Activated T-cell treated with anti-CD3 and anti-CD28 coated beads, Interleukin-2, amount 50 U/mL, for 24 hours (primary cell): Measurements from ENCODE around the gene TIGD4.

Source experiments
- DNase-seq: peaks from one replicate; pipeline ENCODE4 v3.0.0-alpha.2; 2020
- H3K27ac Mint-ChIP-seq: 2 replicates; pipeline ENCODE4 v1.8.0; 2020; ENCODE audit warnings: mild to moderate bottlenecking, mixed read lengths
- H3K27me3 Mint-ChIP-seq: 2 replicates; pipeline ENCODE4 v1.8.0; 2020; ENCODE audit warnings: mixed read lengths
- H3K36me3 Mint-ChIP-seq: 2 replicates; pipeline ENCODE4 v1.8.0; 2020; ENCODE audit warnings: low read depth, mixed read lengths
- H3K4me1 Mint-ChIP-seq: 2 replicates; pipeline ENCODE4 v1.8.0; 2020; ENCODE audit warnings: low read depth, mixed read lengths
- H3K4me3 Mint-ChIP-seq: 2 replicates; pipeline ENCODE4 v1.8.0; 2020; ENCODE audit warnings: mild to moderate bottlenecking, moderate library complexity, mixed read lengths
- H3K9me3 Mint-ChIP-seq: 2 replicates; pipeline ENCODE4 v1.8.0; 2020; ENCODE audit warnings: mixed read lengths

The TIGD4 gene

GRCh38 chr4:152779513-152780266, at the start of gene TIGD4, which contains the start of gene ARFIP1:
TSS of gene TIGD4 (minus strand) at chr4:152779730. CDS start at chr4:152771004, 8,726 bp downstream.
TSS of gene ARFIP1 (plus strand) at chr4:152779954. CDS start at chr4:152829634, 49,680 bp downstream.
- peak within 1 kb of the TSS; percentile 97 for H3K27ac Mint-ChIP-seq

GRCh38 chr4:152828122-152828521, 48.6 kb upstream of the TIGD4 start:
- H3K9me3 Mint-ChIP-seq, result peaks cover 8% of the 10 kb centered on the region
- no peak for DNase-seq
- no peaks in the 10 kb centered on the region for H3K27me3 Mint-ChIP-seq
- H3K36me3 Mint-ChIP-seq, result peaks cover 44% of the 10 kb centered on the region
- no peak overlapping the region for H3K27ac Mint-ChIP-seq
- H3K4me3 Mint-ChIP-seq, result no peak overlapping the region
- H3K4me1 Mint-ChIP-seq, result no peaks in the 10 kb centered on the region

More at GRCh38 chr4:152779513-152780266, at the start of gene TIGD4, which contains the start of gene ARFIP1:
- Mint-ChIP-seq H3K27me3 (peaks cover 19% of the 10 kb centered on the region), H3K4me1 (peaks cover 36% of the 10 kb centered on the region), H3K9me3 (no peaks in the 10 kb centered on the region), H3K4me3 (peak within 1 kb of the TSS; percentile 100), H3K36me3 (peaks cover 19% of the 10 kb centered on the region)
- peak; percentile 96 for DNase-seq

DNA sequence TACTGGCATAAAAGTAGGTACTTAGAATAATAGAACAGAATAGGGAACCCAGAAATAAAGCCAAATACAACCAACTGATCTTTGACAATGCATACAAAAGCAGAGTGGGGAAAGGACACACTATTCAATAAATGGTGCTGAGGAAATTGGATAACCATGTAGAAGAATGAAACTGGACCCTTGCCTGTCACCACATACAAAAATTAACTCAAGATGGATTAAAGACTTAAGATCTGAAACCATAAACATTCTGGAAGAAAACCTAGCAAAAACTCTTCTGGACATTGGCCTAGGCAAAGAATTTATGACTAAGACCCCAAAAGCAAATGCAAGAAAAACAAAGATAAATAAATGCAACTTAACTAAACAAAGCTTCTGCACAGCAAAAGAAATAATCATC, 45.8 kb upstream of the TIGD4 start:
- Mint-ChIP-seq H3K36me3 (peaks cover 18% of the 10 kb centered on the region), H3K4me3 (no peak overlapping the region), H3K4me1 (no peaks in the 10 kb centered on the region), H3K27me3 (no peaks in the 10 kb centered on the region), H3K9me3 (peaks cover 11% of the 10 kb centered on the region), H3K27ac (no peak overlapping the region)
- no peak for DNase-seq

DNA sequence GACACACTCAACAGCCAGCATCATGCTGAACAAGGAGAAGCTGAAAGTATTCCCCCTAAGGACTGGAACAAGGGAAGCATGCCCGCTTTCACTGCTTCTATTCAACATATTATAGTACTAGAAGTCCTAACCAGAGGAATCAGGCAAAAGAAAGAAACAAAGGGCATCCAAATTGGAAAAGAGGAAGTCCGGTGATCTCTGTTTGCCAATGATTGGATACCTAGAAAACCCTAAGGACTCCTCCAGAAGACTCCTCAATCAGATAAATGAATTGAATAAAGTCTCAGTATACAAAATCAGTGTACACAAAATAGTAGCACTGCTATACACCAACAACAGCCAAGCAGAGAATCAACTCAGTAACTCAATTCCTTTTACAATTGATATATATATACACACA, 45.0 kb upstream of the TIGD4 start:
- Mint-ChIP-seq H3K4me1 (no peaks in the 10 kb centered on the region), H3K36me3 (peaks cover 14% of the 10 kb centered on the region)
- no peak for DNase-seq

DNA sequence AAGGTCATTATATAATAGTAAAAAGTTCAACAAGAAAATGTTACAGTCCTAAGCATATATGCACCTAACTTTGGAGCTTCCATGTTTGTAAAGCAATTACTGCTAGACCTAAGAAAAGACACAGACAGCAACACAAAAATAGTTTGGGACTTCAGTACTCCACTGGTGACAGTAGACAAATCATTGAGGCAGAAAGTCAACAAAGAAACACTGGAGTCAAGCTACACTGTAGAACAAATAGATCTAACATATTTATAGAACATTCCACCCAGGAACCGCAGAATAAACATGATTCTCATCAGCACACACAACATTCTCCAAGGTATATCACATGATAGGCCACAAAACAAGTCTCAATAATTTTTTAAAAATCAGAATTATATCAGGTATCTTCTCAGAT, 42.8 kb upstream of the TIGD4 start:
- Mint-ChIP-seq H3K4me1 (peaks cover 5% of the 10 kb centered on the region), H3K36me3 (peaks cover 14% of the 10 kb centered on the region), H3K27ac (no peak overlapping the region), H3K9me3 (peaks cover 12% of the 10 kb centered on the region), H3K27me3 (no peaks in the 10 kb centered on the region), H3K4me3 (no peak overlapping the region)
- DNase-seq, result no peak

More for the DNA sequence above, 45.0 kb upstream of the TIGD4 start:
- Mint-ChIP-seq H3K4me3 (no peak overlapping the region), H3K9me3 (peaks cover 11% of the 10 kb centered on the region), H3K27ac (no peak overlapping the region), H3K27me3 (no peaks in the 10 kb centered on the region)

GRCh38 chr4:152820073-152820472, 40.5 kb upstream of the TIGD4 start:
- Mint-ChIP-seq H3K4me3 (no peak overlapping the region), H3K27ac (no peak overlapping the region), H3K4me1 (peaks cover 15% of the 10 kb centered on the region), H3K36me3 (peaks cover 32% of the 10 kb centered on the region), H3K9me3 (peaks cover 22% of the 10 kb centered on the region), H3K27me3 (no peaks in the 10 kb centered on the region)
- DNase-seq, result no peak

DNA sequence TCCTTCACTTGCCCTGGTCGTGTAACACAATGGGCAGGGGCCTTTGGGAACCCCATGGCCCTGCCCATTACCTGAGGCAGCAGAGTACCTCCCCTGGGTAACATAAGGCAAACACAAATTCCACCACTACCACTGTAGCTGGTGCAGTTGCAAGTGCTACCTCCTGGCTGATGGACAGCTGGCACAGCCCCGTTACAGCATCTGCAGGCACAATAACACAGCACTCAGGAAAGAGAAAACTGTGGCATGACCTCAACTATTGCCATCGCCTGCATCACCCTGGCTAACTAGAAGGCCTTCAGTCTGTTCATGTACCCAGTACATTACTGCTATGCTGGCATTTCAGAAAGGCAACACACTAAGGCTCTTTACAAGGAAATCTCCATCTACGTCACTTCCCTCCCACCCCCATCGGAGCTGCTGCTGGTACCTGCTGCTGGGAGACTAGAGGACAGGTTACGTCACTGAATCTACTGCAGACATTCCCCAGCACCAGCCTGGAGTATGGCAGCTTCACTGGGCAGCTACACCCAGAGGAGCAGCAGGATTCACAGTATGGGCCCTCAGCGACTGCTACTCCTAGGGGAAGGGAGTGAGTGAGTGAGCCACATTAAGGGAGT, 39.6 kb upstream of the TIGD4 start:
- Mint-ChIP-seq H3K9me3 (peaks cover 30% of the 10 kb centered on the region), H3K27ac (no peak overlapping the region), H3K36me3 (peaks cover 41% of the 10 kb centered on the region), H3K4me1 (peaks cover 15% of the 10 kb centered on the region), H3K4me3 (no peak overlapping the region), H3K27me3 (no peaks in the 10 kb centered on the region)
- DNase-seq, result no peak

- no peak for DNase-seq
- Mint-ChIP-seq H3K4me1 (peaks cover 15% of the 10 kb centered on the region), H3K27me3 (no peaks in the 10 kb centered on the region), H3K27ac (no peak overlapping the region), H3K9me3 (peaks cover 40% of the 10 kb centered on the region), H3K4me3 (no peak overlapping the region), H3K36me3 (peaks cover 57% of the 10 kb centered on the region)
Measured at GRCh38 chr4:152817331-152817730, 37.8 kb upstream of the TIGD4 start.

DNA sequence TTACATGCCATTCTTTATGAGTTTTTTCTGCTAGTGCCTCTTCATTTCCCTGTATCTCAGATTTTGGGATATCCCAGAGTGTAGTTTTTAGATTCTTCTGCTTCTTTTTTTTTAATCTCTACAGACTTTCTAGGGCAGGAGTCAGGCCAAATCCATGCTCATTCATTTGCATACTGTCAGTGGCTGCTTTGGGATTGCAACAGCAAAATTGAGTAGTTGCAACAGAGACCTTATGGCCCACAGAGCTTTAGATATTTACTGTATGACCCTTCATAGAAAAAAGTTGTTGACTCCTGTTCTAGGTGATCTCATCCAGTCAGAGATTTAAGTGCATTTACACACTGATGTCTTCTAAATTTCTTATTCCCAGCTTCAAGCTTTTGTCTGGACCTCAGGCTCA, 35.5 kb upstream of the TIGD4 start:
- no peak for DNase-seq
- Mint-ChIP-seq H3K27ac (no peak overlapping the region), H3K27me3 (no peaks in the 10 kb centered on the region), H3K9me3 (peaks cover 49% of the 10 kb centered on the region), H3K4me1 (peaks cover 15% of the 10 kb centered on the region), H3K4me3 (no peak overlapping the region), H3K36me3 (peaks cover 76% of the 10 kb centered on the region)

GRCh38 chr4:152810715-152811287, 31.3 kb upstream of the TIGD4 start:
- Mint-ChIP-seq H3K4me1 (peaks cover 22% of the 10 kb centered on the region), H3K36me3 (peaks cover 68% of the 10 kb centered on the region), H3K9me3 (peaks cover 38% of the 10 kb centered on the region), H3K4me3 (no peak overlapping the region), H3K27me3 (no peaks in the 10 kb centered on the region), H3K27ac (no peak overlapping the region)
- DNase-seq, result no peak

GRCh38 chr4:152808670-152809069, 29.1 kb upstream of the TIGD4 start:
- Mint-ChIP-seq H3K9me3 (peaks cover 22% of the 10 kb centered on the region), H3K36me3 (peaks cover 50% of the 10 kb centered on the region), H3K27me3 (no peaks in the 10 kb centered on the region), H3K4me1 (peaks cover 22% of the 10 kb centered on the region), H3K4me3 (no peak overlapping the region), H3K27ac (no peak overlapping the region)
- DNase-seq, result no peak

- Mint-ChIP-seq H3K4me3 (peak overlapping the region; percentile 11), H3K27ac (peak overlapping the region; percentile 7), H3K9me3 (peaks cover 13% of the 10 kb centered on the region), H3K27me3 (no peaks in the 10 kb centered on the region), H3K4me1 (peaks cover 22% of the 10 kb centered on the region), H3K36me3 (peaks cover 39% of the 10 kb centered on the region)
- DNase-seq, result no peak
Measured at GRCh38 chr4:152807294-152807829, 27.8 kb upstream of the TIGD4 start.

- H3K4me3 Mint-ChIP-seq, result no peak overlapping the region
- H3K9me3 Mint-ChIP-seq, result peaks cover 11% of the 10 kb centered on the region
- H3K36me3 Mint-ChIP-seq, result peaks cover 32% of the 10 kb centered on the region
- no peaks in the 10 kb centered on the region for H3K27me3 Mint-ChIP-seq
- no peak for DNase-seq
- no peak overlapping the region for H3K27ac Mint-ChIP-seq
- H3K4me1 Mint-ChIP-seq, result peaks cover 22% of the 10 kb centered on the region
Measured at GRCh38 chr4:152806501-152807125, 27.1 kb upstream of the TIGD4 start.

DNA sequence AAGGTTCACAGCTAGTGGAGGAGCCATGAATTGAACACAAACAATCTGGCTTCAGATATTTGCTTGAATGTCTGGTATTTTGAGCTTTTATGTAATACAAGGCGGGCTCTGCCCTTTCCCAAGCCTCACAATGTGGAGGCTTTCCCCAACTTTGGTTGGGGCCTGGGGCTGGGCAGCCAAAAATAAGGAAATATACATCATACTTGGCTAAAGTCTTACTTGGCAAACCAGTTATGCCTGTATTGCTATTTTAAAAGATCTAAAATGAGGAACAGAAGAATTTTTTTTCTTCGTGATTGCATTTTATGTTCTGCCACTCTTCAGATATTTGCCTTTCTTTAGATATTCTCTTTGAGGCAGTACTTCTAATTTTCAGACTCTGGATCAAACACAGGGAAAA, 26.3 kb upstream of the TIGD4 start:
- Mint-ChIP-seq H3K4me3 (no peak overlapping the region), H3K9me3 (peaks cover 6% of the 10 kb centered on the region), H3K4me1 (peaks cover 22% of the 10 kb centered on the region), H3K36me3 (peaks cover 24% of the 10 kb centered on the region), H3K27me3 (no peaks in the 10 kb centered on the region), H3K27ac (no peak overlapping the region)
- DNase-seq, result no peak
